H1 (cell line): ENCODE results near the gene LRRK1. TPM values are rescaled to one million over a fixed set of nuclear protein-coding genes. Genes with fewer than 3 reads are reported as not detected.

Experiments
- CTCF ChIA-PET: fragments of 300-600 bp; sonication (Branson Sonifier 250); formaldehyde crosslinking; loops from one replicate; lab custom pipeline; 2021; ENCODE audit not compliant: partially characterized antibody; lab: Charles Lee
- POLR2A ChIA-PET: fragments of 300-600 bp; sonication (Branson Sonifier 250); formaldehyde crosslinking; loops from one replicate; lab custom pipeline; 2021; ENCODE audit warnings: inconsistent platforms; ENCODE audit not compliant: partially characterized antibody; lab: Charles Lee
- DNase-seq, 2 experiments: peaks; one replicate each; pipeline versions ENCODE4 v3.0.0 to v3.0.0-alpha.2; 2010 to 2022; ENCODE audit warnings: low spot score in 2 of 2, low read depth in 1 of 2, mixed read lengths in 1 of 2
- FAIRE-seq: peaks from 2 replicates; lab custom pipeline; 2011; peaks lifted over from hg19 to GRCh38; lab: Jason Lieb, UNC
- H2AFZ ChIP-seq: 2 replicates; pipeline ENCODE4 v1.8.1; 2012; ENCODE audit warnings: low read length, inconsistent platforms
- H2AK5ac ChIP-seq: 2 replicates; pipeline ENCODE4 v1.6.1; 2013; ENCODE audit warnings: low read depth, low read length
- H2BK120ac ChIP-seq: replicated peaks from 2 replicates; pipeline ENCODE3; 2013; ENCODE audit warnings: low read depth, low read length, inconsistent platforms
- H2BK12ac ChIP-seq: 2 replicates; pipeline ENCODE4 v1.6.1; 2013; ENCODE audit warnings: low read depth, low read length
- H2BK15ac ChIP-seq: 2 replicates; pipeline ENCODE4 v1.6.1; 2013; ENCODE audit warnings: low read length
- H2BK20ac ChIP-seq: 2 replicates; pipeline ENCODE4 v1.6.1; 2013; ENCODE audit warnings: low read length
- H2BK5ac ChIP-seq: 2 replicates; pipeline ENCODE4 v1.6.1; 2013; ENCODE audit warnings: low read depth, low read length
- H3K14ac ChIP-seq: 2 replicates; pipeline ENCODE4 v1.6.1; 2013; ENCODE audit warnings: inconsistent platforms; ENCODE audit not compliant: insufficient read length
- H3K18ac ChIP-seq: 2 replicates; pipeline ENCODE4 v1.6.1; 2013; ENCODE audit warnings: low read length; ENCODE audit errors: extremely low read depth
- H3K23ac ChIP-seq: 2 replicates; pipeline ENCODE4 v1.6.1; 2013; ENCODE audit warnings: inconsistent platforms; ENCODE audit not compliant: insufficient read length
- H3K23me2 ChIP-seq: 2 replicates; pipeline ENCODE4 v1.6.1; 2013; ENCODE audit warnings: low read depth, low read length
- H3K27ac ChIP-seq: 2 replicates; pipeline ENCODE4 v1.6.1; 2011; ENCODE audit warnings: low read depth, low read length, inconsistent platforms
- H3K27me3 ChIP-seq, 4 experiments: replicated peaks in 1 of 4; 1 replicate in 1 of 4; 2 replicates in 3 of 4; pipeline versions ENCODE4 v1.6.1 to v1.8.1; 2011 to 2013; ENCODE audit warnings: low read length in 3 of 4, mild to moderate bottlenecking in 3 of 4, inconsistent platforms in 2 of 4, mixed read lengths in 2 of 4, moderate library complexity in 1 of 4; ENCODE audit not compliant: control insufficient read depth in 3 of 4, insufficient read depth in 3 of 4; ENCODE audit errors: extremely low read depth in 1 of 4
- H3K36me3 ChIP-seq, 4 experiments: 2 replicates each; pipeline versions ENCODE4 v1.6.1 to v1.8.1; 2011 to 2013; ENCODE audit warnings: mild to moderate bottlenecking in 4 of 4, low read length in 3 of 4, moderate library complexity in 2 of 4, control low read depth in 1 of 4, inconsistent platforms in 1 of 4; ENCODE audit not compliant: insufficient read depth in 4 of 4, control insufficient read depth in 2 of 4
- H3K4ac ChIP-seq: replicated peaks from 2 replicates; pipeline ENCODE3; 2013; ENCODE audit warnings: low read length, low read depth, mixed read lengths, inconsistent platforms; ENCODE audit not compliant: insufficient read length
- H3K4me1 ChIP-seq, 4 experiments: replicated peaks in 1 of 4; 1 replicate in 1 of 4; 2 replicates in 3 of 4; pipeline versions ENCODE4 v1.6.1 to v1.8.1; 2011 to 2013; ENCODE audit warnings: low read length in 3 of 4, inconsistent platforms in 2 of 4, mixed read lengths in 1 of 4; ENCODE audit not compliant: insufficient read depth in 4 of 4, control insufficient read depth in 3 of 4
- H3K4me2 ChIP-seq, 2 experiments: 2 replicates each; pipeline versions ENCODE4 v1.6.1 to v1.8.1; 2011 to 2013; ENCODE audit warnings: low read depth in 2 of 2, low read length in 2 of 2, control low read depth in 1 of 2, inconsistent platforms in 1 of 2, mild to moderate bottlenecking in 1 of 2; ENCODE audit not compliant: insufficient read depth in 1 of 2
- H3K4me3 ChIP-seq, 4 experiments: fragments of 200-600, 300-600 bp in 1 of 4; sonication (generic), shearing (Covaris generic), sonication (Bioruptor Twin) in 1 of 4; 2 replicates each; pipeline versions ENCODE4 v1.5.1 to v1.8.1; 2011 to 2016; ENCODE audit warnings: low read length in 4 of 4, low read depth in 3 of 4, control low read depth in 2 of 4, inconsistent platforms in 2 of 4, mild to moderate bottlenecking in 2 of 4, mixed read lengths in 1 of 4, moderate library complexity in 1 of 4; ENCODE audit not compliant: insufficient read depth in 2 of 4; ENCODE audit errors: extremely low read depth in 1 of 4
- H3K56ac ChIP-seq: replicated peaks from 2 replicates; pipeline ENCODE3; 2013; ENCODE audit warnings: low read depth, mild to moderate bottlenecking, mixed read lengths, low read length, inconsistent platforms; ENCODE audit not compliant: insufficient read length
- H3K79me1 ChIP-seq: 2 replicates; pipeline ENCODE4 v1.6.1; 2013; ENCODE audit warnings: low read depth, low read length, control low read depth
- H3K79me2 ChIP-seq, 2 experiments: 2 replicates each; pipeline versions ENCODE4 v1.6.1 to v1.8.1; 2012 to 2013; ENCODE audit warnings: low read length in 2 of 2, mild to moderate bottlenecking in 2 of 2, inconsistent platforms in 1 of 2; ENCODE audit not compliant: insufficient read depth in 2 of 2, control insufficient read depth in 1 of 2
- H3K9ac ChIP-seq, 4 experiments: replicated peaks in 1 of 4; 1 replicate in 1 of 4; 2 replicates in 3 of 4; pipeline versions ENCODE4 v1.6.1 to v1.8.1; 2011 to 2013; ENCODE audit warnings: low read depth in 3 of 4, low read length in 3 of 4, control low read depth in 2 of 4, mild to moderate bottlenecking in 2 of 4, moderate library complexity in 2 of 4, inconsistent platforms in 1 of 4; ENCODE audit errors: extremely low read depth in 1 of 4
- H3K9me3 ChIP-seq, 2 experiments: 2 replicates each; pipeline versions ENCODE4 v1.6.1 to v1.8.1; 2012 to 2013; ENCODE audit warnings: mild to moderate bottlenecking in 2 of 2, moderate library complexity in 2 of 2, control low read depth in 1 of 2, inconsistent platforms in 1 of 2, low read depth in 1 of 2, low read length in 1 of 2, mixed read lengths in 1 of 2; ENCODE audit not compliant: insufficient read depth in 2 of 2
- H4K20me1 ChIP-seq, 2 experiments: replicated peaks in 1 of 2; 2 replicates each; pipeline versions ENCODE3 to v1.8.1; 2011 to 2013; ENCODE audit warnings: inconsistent platforms in 2 of 2, low read length in 2 of 2, mild to moderate bottlenecking in 1 of 2; ENCODE audit not compliant: insufficient read depth in 2 of 2, control insufficient read depth in 1 of 2
- H4K5ac ChIP-seq: 2 replicates; pipeline ENCODE4 v1.6.1; 2013; ENCODE audit warnings: low read length, low read depth, mixed read lengths, inconsistent platforms; ENCODE audit not compliant: insufficient read length
- H4K8ac ChIP-seq: 2 replicates; pipeline ENCODE4 v1.8.0; 2013; ENCODE audit warnings: mild to moderate bottlenecking, moderate library complexity, low read length, inconsistent platforms; ENCODE audit not compliant: insufficient read depth; ENCODE audit errors: extremely low read depth
- H4K91ac ChIP-seq: replicated peaks from 2 replicates; pipeline ENCODE3; 2013; ENCODE audit warnings: low read length, mixed read lengths, inconsistent platforms; ENCODE audit not compliant: insufficient read length
- CHD2 ChIP-seq: IDR thresholded peaks from 2 replicates; pipeline ENCODE4 v1.6.1; 2012; ENCODE audit warnings: low read length, improper control_type of control experiment
- EP300 ChIP-seq, 2 experiments: IDR thresholded peaks; 1 replicate in 1 of 2; 2 replicates in 1 of 2; pipeline ENCODE4 v1.6.1; 2011 to 2012; ENCODE audit warnings: low read depth in 2 of 2, low read length in 2 of 2, mild to moderate bottlenecking in 2 of 2, borderline replicate concordance in 1 of 2, inconsistent platforms in 1 of 2, moderate library complexity in 1 of 2
- HDAC6 ChIP-seq: IDR thresholded peaks from one replicate; pipeline ENCODE4 v1.7.1; 2012; ENCODE audit warnings: low read depth, mild to moderate bottlenecking, inconsistent platforms, low read length, moderate library complexity
- JUN ChIP-seq: IDR thresholded peaks from 2 replicates; pipeline ENCODE4 v1.6.1; 2011; ENCODE audit warnings: low read depth, mild to moderate bottlenecking, improper control_type of control experiment, low read length
- RBBP5 ChIP-seq: IDR thresholded peaks from 2 replicates; pipeline ENCODE4 v1.7.1; 2012; ENCODE audit warnings: low read depth, mild to moderate bottlenecking, inconsistent platforms, low read length, moderate library complexity, borderline replicate concordance
- SIN3A ChIP-seq, 2 experiments: IDR thresholded peaks in 1 of 2; conservative IDR thresholded peaks in 1 of 2; 2 replicates each; pipeline ENCODE4 v1.6.1; 2011 to 2012; ENCODE audit warnings: low read length in 2 of 2, improper control_type of control experiment in 1 of 2, low read depth in 1 of 2, mild to moderate bottlenecking in 1 of 2
- SRF ChIP-seq: IDR thresholded peaks from 2 replicates; pipeline ENCODE4 v1.6.1; 2011; ENCODE audit warnings: mild to moderate bottlenecking, low read depth, low read length, moderate library complexity
- SUZ12 ChIP-seq: fragments of 200-600 bp; sonication (generic); IDR thresholded peaks from 2 replicates; pipeline ENCODE4 v1.6.1; 2012; ENCODE audit warnings: mild to moderate bottlenecking, inconsistent platforms, low read length, moderate library complexity, mixed read lengths
- YY1 ChIP-seq: IDR thresholded peaks from 2 replicates; pipeline ENCODE4 v1.6.1; 2011; ENCODE audit warnings: low read depth, mild to moderate bottlenecking, low read length
- WGBS, 2 experiments: shearing (Covaris generic) in 1 of 2; methylation state at CpG; one replicate each; pipeline versions ENCODE4 v1.1.6 to v1.1.7; 2013 to 2015; ENCODE audit warnings: low lambda C conversion rate in 2 of 2, mixed read lengths in 2 of 2, inconsistent platforms in 1 of 2, low coverage in 1 of 2, missing lambda C conversion rate in 1 of 2; ENCODE audit not compliant: insufficient replicate concordance in 2 of 2, insufficient coverage in 1 of 2, insufficient read length in 1 of 2; ENCODE audit errors: extremely low coverage in 1 of 2, missing lambda C conversion rate in 1 of 2; 5-methylcytosine and 5-hydroxymethylcytosine counted together
- polyA plus RNA-seq, 7 experiments: library from polyadenylated mRNA; depleted of rRNA in 3 of 7; stranded (reverse) in 5 of 7; unstranded in 2 of 7; fragments of >200 nt in 5 of 7; fragments of 200-250 nt in 2 of 7; gene quantifications; 1 replicate in 5 of 7; 2 replicates in 1 of 7; 4 replicates in 1 of 7; pipeline versions ENCODE4 v1.2.1 to v1.2.3, GENCODE V29; 2011 to 2013; ENCODE audit warnings: missing spikeins in 2 of 7, mixed read lengths in 2 of 7
- total RNA-seq: library from RNA; stranded (reverse); fragmentation: NEBNext Ultra II Directional; extraction: Animal tissue kit (Norgen Biotek cat#: 25700); gene quantifications from 2 replicates; pipeline ENCODE4 v1.2.1, GENCODE V29; 2021
- TF ChIP-seq, protein P1 (sequence below), 3 experiments: IDR thresholded peaks; 1 replicate in 2 of 3; 2 replicates in 1 of 3; pipeline versions ENCODE4 v1.5.1 to v1.6.1; 2011; ENCODE audit warnings: low read length in 3 of 3, mild to moderate bottlenecking in 3 of 3, inconsistent platforms in 2 of 3, low read depth in 1 of 3, moderate library complexity in 1 of 3; ENCODE audit not compliant: insufficient read depth in 1 of 3; ENCODE audit errors: control extremely low read depth in 1 of 3
- TF ChIP-seq, protein P2 (sequence below): IDR thresholded peaks from 2 replicates; pipeline ENCODE4 v1.6.1; 2011; ENCODE audit warnings: low read depth, mild to moderate bottlenecking, low read length; ENCODE audit not compliant: insufficient read depth

The LRRK1 gene
- total and polyA plus RNA-seq, 2 of the 8 experiments (the other 6 are each of a cell fraction or from before 2014, with no cell fraction given): 1.2 to 3.6 TPM

DNA sequence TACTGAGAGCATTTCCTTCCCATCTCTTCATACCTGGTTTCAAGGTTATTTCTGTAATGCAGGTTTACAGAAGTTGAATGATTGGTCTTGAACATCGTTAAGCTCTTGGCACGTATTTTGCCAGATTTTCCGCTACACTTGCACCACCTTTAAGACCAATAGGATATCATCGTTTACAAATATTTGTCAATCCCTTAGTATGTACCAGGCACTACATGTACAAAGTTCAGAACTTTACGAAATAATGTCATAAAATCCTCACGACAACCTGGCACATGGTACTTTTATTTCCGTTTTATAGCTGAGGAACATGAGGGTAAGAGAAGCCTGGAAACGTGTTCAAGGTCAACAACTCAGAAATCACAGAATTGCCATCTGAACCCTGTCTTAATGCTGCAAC, 6.3 kb downstream of the LRRK1 start:
- no peaks in the 10 kb centered on the region for H4K20me1 ChIP-seq
- no peak overlapping the region for H2BK120ac ChIP-seq
- no peak overlapping the region for H2BK12ac ChIP-seq
- no peak overlapping the region for H4K8ac ChIP-seq
- H3K4me1 ChIP-seq: peaks cover 0 to 9% (median 3%) of the 10 kb centered on the region in 4 experiments; a peak in 4 of 7 replicates
- no peaks in the 10 kb centered on the region for H3K9me3 ChIP-seq
- no peak overlapping the region for H2AFZ ChIP-seq
- H3K4ac ChIP-seq: no peak overlapping the region
- DNase-seq: no peak
- no peak overlapping the region for H3K4me3 ChIP-seq
- CTCF ChIA-PET: interaction anchor here (0.8 to 1.2 kb wide), 3 partner anchors 10 to 83 kb away, joined by 3 read pairs; no protein-coding TSS in a partner anchor
- no peaks in the 10 kb centered on the region for H3K23me2 ChIP-seq
- H4K5ac ChIP-seq: no peak overlapping the region
- peaks cover 11 to 26% (median 17%) of the 10 kb centered on the region in 4 experiments for H3K27me3 ChIP-seq
- no peak overlapping the region for H3K56ac ChIP-seq
- H2BK15ac ChIP-seq: no peak overlapping the region
- POLR2A ChIA-PET: no interaction called here
- H2AK5ac ChIP-seq: no peak overlapping the region
- H3K23ac ChIP-seq: no peak overlapping the region
- WGBS, 2 experiments: 84% methylated on average over 8 of the region's 8 CpGs; no CpG with 5 or more reads in 1 of the 2 experiments
- no peaks in the 10 kb centered on the region for H3K36me3 ChIP-seq
- H3K4me2 ChIP-seq: no peak overlapping the region
- no peak overlapping the region for H3K18ac ChIP-seq
- no peak overlapping the region for H2BK5ac ChIP-seq
- H3K79me2 ChIP-seq: no peaks in the 10 kb centered on the region
- no peak overlapping the region for H4K91ac ChIP-seq
- no peak for FAIRE-seq
- no peak overlapping the region for H3K9ac ChIP-seq
- H3K14ac ChIP-seq: no peak overlapping the region
- no peaks in the 10 kb centered on the region for H3K79me1 ChIP-seq
- no peak overlapping the region for H2BK20ac ChIP-seq
- H3K27ac ChIP-seq: no peak overlapping the region
- TF ChIP-seq SUZ12: no peak
- no peak for TF ChIP-seq SIN3A (conservative IDR thresholded peaks at IDR 0.05 in 1 of 2, IDR thresholded peaks at IDR 0.05 in 1 of 2; ENCODE audit: low read depth in 1 of 2, low read length in 2 of 2)
- no peak for TF ChIP-seq SRF
- no peak for TF ChIP-seq YY1
- no peak for TF ChIP-seq HDAC6
- TF ChIP-seq, protein P1, sequence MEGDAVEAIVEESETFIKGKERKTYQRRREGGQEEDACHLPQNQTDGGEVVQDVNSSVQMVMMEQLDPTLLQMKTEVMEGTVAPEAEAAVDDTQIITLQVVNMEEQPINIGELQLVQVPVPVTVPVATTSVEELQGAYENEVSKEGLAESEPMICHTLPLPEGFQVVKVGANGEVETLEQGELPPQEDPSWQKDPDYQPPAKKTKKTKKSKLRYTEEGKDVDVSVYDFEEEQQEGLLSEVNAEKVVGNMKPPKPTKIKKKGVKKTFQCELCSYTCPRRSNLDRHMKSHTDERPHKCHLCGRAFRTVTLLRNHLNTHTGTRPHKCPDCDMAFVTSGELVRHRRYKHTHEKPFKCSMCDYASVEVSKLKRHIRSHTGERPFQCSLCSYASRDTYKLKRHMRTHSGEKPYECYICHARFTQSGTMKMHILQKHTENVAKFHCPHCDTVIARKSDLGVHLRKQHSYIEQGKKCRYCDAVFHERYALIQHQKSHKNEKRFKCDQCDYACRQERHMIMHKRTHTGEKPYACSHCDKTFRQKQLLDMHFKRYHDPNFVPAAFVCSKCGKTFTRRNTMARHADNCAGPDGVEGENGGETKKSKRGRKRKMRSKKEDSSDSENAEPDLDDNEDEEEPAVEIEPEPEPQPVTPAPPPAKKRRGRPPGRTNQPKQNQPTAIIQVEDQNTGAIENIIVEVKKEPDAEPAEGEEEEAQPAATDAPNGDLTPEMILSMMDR (IDR thresholded peaks at IDR 0.05; ENCODE audit: control extremely low read depth in 1 of 3, insufficient read depth in 1 of 3, low read depth in 1 of 3, low read length in 3 of 3): no peak
- no peak for TF ChIP-seq CHD2
- no peak for TF ChIP-seq JUN
- TF ChIP-seq RBBP5: no peak
- TF ChIP-seq, protein P2, sequence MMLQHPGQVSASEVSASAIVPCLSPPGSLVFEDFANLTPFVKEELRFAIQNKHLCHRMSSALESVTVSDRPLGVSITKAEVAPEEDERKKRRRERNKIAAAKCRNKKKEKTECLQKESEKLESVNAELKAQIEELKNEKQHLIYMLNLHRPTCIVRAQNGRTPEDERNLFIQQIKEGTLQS: no peak
- TF ChIP-seq EP300 (IDR thresholded peaks at IDR 0.05; ENCODE audit: borderline replicate concordance in 1 of 2, low read depth in 2 of 2, low read length in 2 of 2): no peak
